Mucosa of rectum (tissue), 2 donors: ENCODE measurements around the gene TMEM120A.
"Not testable (repeated sequence)": the region's sequence is repeated elsewhere in the genome, so short reads cannot be mapped to it uniquely, and the experiment has no call there.

ENCODE experiments used
- H3K27ac ChIP-seq, 2 donors: one replicate each; pipeline ENCODE4 v1.7.0; 2013; ENCODE audit warnings: inconsistent platforms in 2 of 2, low read depth in 2 of 2, low read length in 2 of 2
- H3K27me3 ChIP-seq, 2 donors: one replicate each; pipeline ENCODE4 v1.7.0; 2013; ENCODE audit warnings: low read length in 2 of 2; ENCODE audit not compliant: control insufficient read depth in 2 of 2, insufficient read depth in 2 of 2
- H3K36me3 ChIP-seq, 2 donors: one replicate each; pipeline ENCODE4 v1.7.0; 2013; ENCODE audit warnings: low read length in 2 of 2; ENCODE audit not compliant: control insufficient read depth in 2 of 2, insufficient read depth in 2 of 2
- H3K4me1 ChIP-seq, 2 donors: one replicate each; pipeline ENCODE4 v1.7.0; 2013; ENCODE audit warnings: low read length in 2 of 2, mild to moderate bottlenecking in 1 of 2; ENCODE audit not compliant: control insufficient read depth in 2 of 2, insufficient read depth in 2 of 2
- H3K4me3 ChIP-seq, 2 donors: one replicate each; pipeline ENCODE4 v1.7.0; 2013; ENCODE audit warnings: low read length in 2 of 2
- H3K9ac ChIP-seq, 2 donors: one replicate each; pipeline ENCODE4 v1.7.0; 2013; ENCODE audit warnings: low read length in 2 of 2, low read depth in 1 of 2, mild to moderate bottlenecking in 1 of 2
- H3K9me3 ChIP-seq, 2 donors: one replicate each; pipeline ENCODE4 v1.7.0; 2013; ENCODE audit warnings: low read length in 2 of 2; ENCODE audit not compliant: control insufficient read depth in 2 of 2
- donor health status: healthy.
- donor health status: Normal muscosa, but diverticular disease.

The TMEM120A gene

DNA sequence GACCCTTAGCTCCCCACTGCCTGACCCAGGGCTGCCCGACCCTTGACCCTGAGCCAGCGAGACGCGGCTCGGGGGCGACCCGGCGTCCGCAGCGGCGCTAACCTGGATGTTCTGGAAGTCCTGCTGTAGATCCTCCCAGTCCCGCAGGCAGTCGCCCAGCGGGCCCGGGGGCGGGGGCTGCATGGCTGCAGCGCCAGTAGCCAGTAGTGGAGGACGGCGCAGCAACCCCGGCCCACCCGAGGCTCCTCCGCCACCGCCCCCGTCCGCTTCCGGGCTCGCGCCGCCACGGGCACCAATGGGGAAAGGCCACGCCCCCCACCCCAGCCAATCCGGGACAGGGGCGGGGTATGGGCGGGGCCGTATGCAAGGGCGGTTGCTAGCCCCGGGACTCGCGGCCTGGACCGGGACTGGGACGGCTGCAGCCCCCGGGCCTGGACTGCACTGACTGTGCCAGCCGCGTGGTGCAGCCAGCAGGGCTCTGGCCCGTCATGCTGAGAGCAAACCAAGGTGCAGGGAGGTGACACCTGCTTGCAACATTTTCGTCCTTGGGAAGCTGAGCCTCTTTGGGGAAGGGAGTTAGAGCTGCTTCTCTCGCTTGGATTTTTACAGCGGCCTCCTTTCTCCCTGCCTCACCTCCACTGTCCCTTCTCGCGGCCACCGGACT lies at the start of gene TMEM120A:
Gene TMEM120A (minus strand): TSS at position 208 of the 664 bp plus-strand sequence. CDS start 25 bp downstream, at position 183.
- H3K27me3 ChIP-seq = no peaks in the 10 kb centered on the region
- H3K36me3 ChIP-seq = peaks cover 6 to 7% of the 10 kb centered on the region in 2 donors
- peak within 1 kb of the TSS; percentile 84 to 94 for H3K4me3 ChIP-seq
- peak within 1 kb of the TSS; percentile 80 to 93 for H3K9ac ChIP-seq
- peak within 1 kb of the TSS; percentile 89 to 94 for H3K27ac ChIP-seq
- peaks cover 16 to 17% of the 10 kb centered on the region in 2 donors for H3K4me1 ChIP-seq
- no peaks in the 10 kb centered on the region for H3K9me3 ChIP-seq

DNA sequence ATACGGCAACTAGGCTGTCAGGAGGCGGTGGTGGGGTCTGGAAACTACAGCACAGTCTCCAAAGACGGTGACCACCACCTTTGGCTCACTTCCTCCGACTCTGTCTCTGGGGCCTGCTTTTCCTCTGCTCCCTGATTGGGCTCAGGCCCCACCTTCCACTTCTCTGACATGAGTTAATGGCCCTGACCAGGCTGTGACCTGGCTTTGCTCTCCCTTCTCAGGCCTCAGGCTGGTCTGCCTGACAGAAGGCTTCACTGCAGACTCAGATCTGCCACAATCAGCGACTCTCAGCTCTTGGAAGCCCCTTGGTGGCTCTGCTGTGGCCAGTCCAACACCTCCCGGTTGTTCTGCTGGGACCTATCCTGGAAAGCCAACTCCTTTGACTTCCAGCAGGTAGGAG lies 45.7 kb upstream of the TMEM120A start:
- H3K4me1 ChIP-seq = no peaks in the 10 kb centered on the region
- no peak overlapping the region for H3K9ac ChIP-seq
- no peaks in the 10 kb centered on the region for H3K27me3 ChIP-seq
- H3K27ac ChIP-seq = no peak overlapping the region
- no peak overlapping the region for H3K4me3 ChIP-seq
- H3K9me3 ChIP-seq = no peaks in the 10 kb centered on the region
- peaks cover 2 to 3% of the 10 kb centered on the region in 2 donors for H3K36me3 ChIP-seq

GRCh38 chr7:76037310-76037709 lies 42.9 kb upstream of the TMEM120A start:
- H3K9ac ChIP-seq = no peak overlapping the region
- no peak overlapping the region for H3K27ac ChIP-seq
- no peaks in the 10 kb centered on the region for H3K4me1 ChIP-seq
- H3K27me3 ChIP-seq = no peaks in the 10 kb centered on the region
- H3K9me3 ChIP-seq = no peaks in the 10 kb centered on the region
- H3K36me3 ChIP-seq = peaks cover 2 to 3% of the 10 kb centered on the region in 2 donors
- no peak overlapping the region for H3K4me3 ChIP-seq

DNA sequence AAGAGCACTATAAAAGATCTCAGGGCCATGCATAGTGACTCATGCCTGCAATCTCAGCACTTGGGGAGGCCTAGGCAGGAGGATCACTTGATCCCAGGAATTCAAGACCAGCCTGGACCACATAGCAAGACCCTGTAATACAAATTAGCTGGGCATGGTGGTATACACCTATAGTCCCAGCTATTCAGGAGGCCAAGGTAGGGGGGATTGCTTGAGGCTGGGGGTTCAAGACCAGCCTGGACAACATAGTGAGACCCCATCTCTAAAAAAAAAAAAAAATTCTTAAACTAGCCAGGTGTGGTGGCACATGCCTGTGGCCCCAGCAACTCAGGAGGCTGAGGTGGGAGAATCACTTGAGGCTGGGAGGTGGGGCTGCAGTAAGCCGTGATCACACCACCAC lies 37.6 kb upstream of the TMEM120A start:
- no peak overlapping the region for H3K27ac ChIP-seq
- no peaks in the 10 kb centered on the region for H3K4me1 ChIP-seq
- H3K9me3 ChIP-seq = no peaks in the 10 kb centered on the region
- H3K4me3 ChIP-seq = no peak overlapping the region
- no peak overlapping the region for H3K9ac ChIP-seq
- no peaks in the 10 kb centered on the region for H3K27me3 ChIP-seq
- H3K36me3 ChIP-seq = peaks cover 4 to 11% of the 10 kb centered on the region in 2 donors

GRCh38 chr7:76029682-76030081 lies 35.3 kb upstream of the TMEM120A start:
- H3K27me3 ChIP-seq, H3K4me3 ChIP-seq, H3K27ac ChIP-seq, H3K4me1 ChIP-seq, H3K9ac ChIP-seq, H3K9me3 ChIP-seq: not testable (repeated sequence)
- H3K36me3 ChIP-seq = peaks cover 10 to 14% of the 10 kb centered on the region in 2 donors

DNA sequence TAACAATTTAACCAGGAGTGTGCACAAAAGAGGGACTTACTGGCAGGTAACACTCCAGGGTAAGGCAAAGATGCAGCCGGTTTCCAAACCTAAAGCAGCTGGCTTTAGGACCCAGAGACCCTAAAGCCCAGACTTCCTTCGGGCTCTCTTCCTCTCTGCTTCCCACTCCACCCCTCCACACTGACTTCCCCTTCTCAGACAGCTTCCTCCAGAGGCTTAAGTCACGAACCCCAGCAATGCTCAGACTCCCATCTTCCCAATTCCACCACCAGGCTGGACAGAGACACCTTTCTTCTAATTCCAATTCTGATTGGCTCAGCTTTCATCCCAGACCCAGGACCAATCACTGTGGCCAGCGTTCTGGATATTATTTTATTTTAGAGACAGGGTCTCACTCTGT lies 28.6 kb upstream of the TMEM120A start:
- Histone ChIP-seq H3K36me3 (peaks cover 18 to 25% of the 10 kb centered on the region in 2 donors), H3K9me3 (no peaks in the 10 kb centered on the region), H3K9ac (no peak overlapping the region), H3K4me3 (no peak overlapping the region), H3K4me1 (peaks cover 0 to 3% of the 10 kb centered on the region in 2 donors), H3K27ac (no peak overlapping the region), H3K27me3 (no peaks in the 10 kb centered on the region)

GRCh38 chr7:76022026-76022780 lies 27.8 kb upstream of the TMEM120A start:
- Histone ChIP-seq H3K4me1 (peaks cover 0 to 3% of the 10 kb centered on the region in 2 donors), H3K9ac (no peak overlapping the region), H3K27ac (no peak overlapping the region), H3K4me3 (no peak overlapping the region), H3K27me3 (no peaks in the 10 kb centered on the region), H3K9me3 (no peaks in the 10 kb centered on the region), H3K36me3 (peaks cover 18 to 25% of the 10 kb centered on the region in 2 donors)

DNA sequence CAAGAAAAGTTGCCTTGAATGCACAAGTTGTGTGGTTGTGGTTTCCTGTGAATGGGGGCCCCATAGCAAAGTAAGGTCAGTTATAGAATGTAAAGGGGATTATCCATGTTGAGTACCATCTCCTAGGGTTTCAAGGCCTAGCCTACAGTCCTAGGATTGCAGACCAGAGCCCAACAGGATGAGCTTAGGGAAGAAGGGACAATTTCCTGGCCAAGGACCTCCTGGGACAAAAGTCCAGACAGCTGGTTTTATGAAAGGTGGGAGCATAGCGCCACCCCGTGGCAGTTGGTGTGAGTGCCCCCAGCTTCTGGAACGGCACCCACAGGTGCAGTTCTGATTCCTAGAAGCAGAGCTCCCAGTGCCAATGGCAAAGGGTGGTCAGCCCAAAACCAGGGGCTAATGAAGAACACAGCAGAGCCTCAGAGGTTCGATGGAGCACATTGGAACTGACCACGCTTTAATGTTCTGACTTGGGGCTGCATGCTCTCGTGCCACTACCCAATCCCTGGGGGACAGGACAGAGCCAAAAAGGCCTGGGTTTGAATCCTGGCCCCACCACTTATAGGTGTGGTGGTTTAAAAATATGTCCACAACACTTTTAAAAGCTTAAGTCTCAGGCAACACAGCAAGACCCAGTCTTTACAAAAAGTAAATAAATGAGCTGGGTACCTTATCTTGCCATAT lies 25.8 kb upstream of the TMEM120A start:
- H3K27me3 ChIP-seq = no peaks in the 10 kb centered on the region
- H3K4me3 ChIP-seq = no peak overlapping the region
- H3K9ac ChIP-seq = no peak overlapping the region
- H3K4me1 ChIP-seq = peaks cover 0 to 3% of the 10 kb centered on the region in 2 donors
- no peak overlapping the region for H3K27ac ChIP-seq
- H3K9me3 ChIP-seq = no peaks in the 10 kb centered on the region
- peaks cover 12 to 22% of the 10 kb centered on the region in 2 donors for H3K36me3 ChIP-seq

- H3K4me1 ChIP-seq, H3K9ac ChIP-seq, H3K27me3 ChIP-seq, H3K27ac ChIP-seq, H3K9me3 ChIP-seq, H3K4me3 ChIP-seq: not testable (repeated sequence)
- H3K36me3 ChIP-seq = peaks cover 14 to 25% of the 10 kb centered on the region in 2 donors
Measured at GRCh38 chr7:76018520-76018919, 24.1 kb upstream of the TMEM120A start.
